OCI-LY1 (cell line): ENCODE data around the gene ZNF664.

Source experiments
- H2AFZ ChIP-seq: fragments of 200-600 bp; sonication (generic), shearing (Covaris generic); 2 replicates; pipeline ENCODE4 v1.6.0; 2014; ENCODE audit warnings: antibody characterized with exemption, mild to moderate bottlenecking, low read length
- H3F3A ChIP-seq: fragments of 200-600 bp; sonication (generic), shearing (Covaris generic); 2 replicates; pipeline ENCODE4 v1.6.0; 2014; ENCODE audit warnings: mild to moderate bottlenecking, antibody characterized with exemption, low read length, moderate library complexity; ENCODE audit not compliant: insufficient read depth
- H3K27ac ChIP-seq: fragments of 200-600 bp; sonication (generic); 2 replicates; pipeline ENCODE4 v1.5.1; 2014; ENCODE audit warnings: low read length, mixed run types, mild to moderate bottlenecking, low read depth; ENCODE audit not compliant: poor library complexity, severe bottlenecking
- H3K27me3 ChIP-seq: fragments of 200-600 bp; sonication (generic); 2 replicates; pipeline ENCODE4 v1.6.0; 2014; ENCODE audit warnings: antibody characterized with exemption, mild to moderate bottlenecking, low read length, moderate library complexity; ENCODE audit not compliant: insufficient read depth
- H3K36me3 ChIP-seq: fragments of 200-600 bp; sonication (generic); 2 replicates; pipeline ENCODE4 v1.6.1; 2014; ENCODE audit warnings: mild to moderate bottlenecking, antibody characterized with exemption, low read length, moderate library complexity, mixed read lengths; ENCODE audit not compliant: insufficient read depth
- H3K4me1 ChIP-seq: fragments of 200-600 bp; sonication (generic); 2 replicates; pipeline ENCODE4 v1.5.1; 2014; ENCODE audit warnings: mild to moderate bottlenecking, low read length, moderate library complexity; ENCODE audit not compliant: insufficient read depth, severe bottlenecking
- H3K4me2 ChIP-seq: fragments of 200-600 bp; sonication (generic), shearing (Covaris generic); 2 replicates; pipeline ENCODE4 v1.6.1; 2014; ENCODE audit warnings: low read length
- H3K4me3 ChIP-seq: fragments of 200-600 bp; sonication (generic); 2 replicates; pipeline ENCODE4 v1.5.1; 2014; ENCODE audit warnings: low read length, low read depth, mild to moderate bottlenecking, mixed read lengths; ENCODE audit not compliant: poor library complexity, severe bottlenecking
- H3K79me2 ChIP-seq: fragments of 200-600 bp; shearing (Covaris generic); 2 replicates; pipeline ENCODE4 v1.6.1; 2016; ENCODE audit warnings: mixed run types, low read length, mixed read lengths; ENCODE audit not compliant: insufficient read depth
- H3K9ac ChIP-seq: fragments of 200-600 bp; sonication (generic), shearing (Covaris generic); 2 replicates; pipeline ENCODE4 v1.6.1; 2014; ENCODE audit warnings: mild to moderate bottlenecking, low read length, mixed read lengths
- H3K9me2 ChIP-seq: fragments of 200-600 bp; sonication (generic), shearing (Covaris generic); 2 replicates; pipeline ENCODE4 v1.6.1; 2014; ENCODE audit warnings: low read depth, mild to moderate bottlenecking, low read length, mixed read lengths
- H3K9me3 ChIP-seq: fragments of 200-600 bp; shearing (Covaris generic); 2 replicates; pipeline ENCODE4 v1.6.1; 2014; ENCODE audit warnings: low read length, mixed read lengths
- H4K20me1 ChIP-seq: fragments of 200-600 bp; sonication (generic), shearing (Covaris generic); 2 replicates; pipeline ENCODE4 v1.6.0; 2016; ENCODE audit warnings: mild to moderate bottlenecking, low read length; ENCODE audit not compliant: insufficient read depth
- EZH2 ChIP-seq: fragments of 200-600 bp; sonication (generic), shearing (Covaris generic); IDR thresholded peaks from 2 replicates; pipeline ENCODE4 v1.8.0; 2017; ENCODE audit warnings: borderline replicate concordance, mixed run types, mild to moderate bottlenecking, antibody characterized with exemption, low read length, moderate library complexity, mixed read lengths
- TF ChIP-seq, protein P1 (sequence below): fragments of 200-600 bp; sonication (generic), shearing (Covaris generic); IDR thresholded peaks from 2 replicates; pipeline ENCODE4 v1.5.1; 2017; ENCODE audit warnings: mild to moderate bottlenecking, antibody characterized with exemption, low read length, moderate library complexity, mixed read lengths

ZNF664 gene

DNA sequence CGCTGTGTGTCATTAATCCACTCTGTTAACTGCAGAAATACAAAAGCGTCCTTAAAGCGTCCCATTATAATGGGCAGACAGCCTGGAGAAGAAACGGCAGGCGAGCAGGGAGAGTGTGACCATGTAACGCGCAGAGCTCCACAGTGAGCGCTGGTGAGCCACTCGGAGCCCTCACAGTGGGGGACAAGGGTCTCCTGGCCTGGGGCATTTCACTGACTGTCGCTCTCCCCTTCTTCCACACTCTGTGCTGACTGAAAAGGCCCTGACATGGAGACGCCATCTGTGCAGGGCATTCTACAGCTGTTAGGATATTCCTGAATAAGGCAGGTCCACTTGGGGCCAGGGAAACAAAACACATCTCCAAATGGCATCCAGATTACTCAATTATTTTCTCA, 24.6 kb upstream of the ZNF664 start:
- no peaks in the 10 kb centered on the region for H3K4me1 ChIP-seq
- no peaks in the 10 kb centered on the region for H3K79me2 ChIP-seq
- H3K27me3 ChIP-seq, result no peaks in the 10 kb centered on the region
- no peaks in the 10 kb centered on the region for H3F3A ChIP-seq
- no peak overlapping the region for H3K9ac ChIP-seq
- no peaks in the 10 kb centered on the region for H4K20me1 ChIP-seq
- H3K36me3 ChIP-seq, result no peaks in the 10 kb centered on the region
- H3K4me2 ChIP-seq, result no peak overlapping the region
- no peaks in the 10 kb centered on the region for H3K9me3 ChIP-seq
- H3K4me3 ChIP-seq, result no peak overlapping the region
- TF ChIP-seq EZH2, result no peak
- TF ChIP-seq, protein P1, sequence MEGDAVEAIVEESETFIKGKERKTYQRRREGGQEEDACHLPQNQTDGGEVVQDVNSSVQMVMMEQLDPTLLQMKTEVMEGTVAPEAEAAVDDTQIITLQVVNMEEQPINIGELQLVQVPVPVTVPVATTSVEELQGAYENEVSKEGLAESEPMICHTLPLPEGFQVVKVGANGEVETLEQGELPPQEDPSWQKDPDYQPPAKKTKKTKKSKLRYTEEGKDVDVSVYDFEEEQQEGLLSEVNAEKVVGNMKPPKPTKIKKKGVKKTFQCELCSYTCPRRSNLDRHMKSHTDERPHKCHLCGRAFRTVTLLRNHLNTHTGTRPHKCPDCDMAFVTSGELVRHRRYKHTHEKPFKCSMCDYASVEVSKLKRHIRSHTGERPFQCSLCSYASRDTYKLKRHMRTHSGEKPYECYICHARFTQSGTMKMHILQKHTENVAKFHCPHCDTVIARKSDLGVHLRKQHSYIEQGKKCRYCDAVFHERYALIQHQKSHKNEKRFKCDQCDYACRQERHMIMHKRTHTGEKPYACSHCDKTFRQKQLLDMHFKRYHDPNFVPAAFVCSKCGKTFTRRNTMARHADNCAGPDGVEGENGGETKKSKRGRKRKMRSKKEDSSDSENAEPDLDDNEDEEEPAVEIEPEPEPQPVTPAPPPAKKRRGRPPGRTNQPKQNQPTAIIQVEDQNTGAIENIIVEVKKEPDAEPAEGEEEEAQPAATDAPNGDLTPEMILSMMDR, result no peak
- no peak overlapping the region for H3K27ac ChIP-seq
- H3K9me2 ChIP-seq, result no peaks in the 10 kb centered on the region
- H2AFZ ChIP-seq, result no peak overlapping the region

DNA sequence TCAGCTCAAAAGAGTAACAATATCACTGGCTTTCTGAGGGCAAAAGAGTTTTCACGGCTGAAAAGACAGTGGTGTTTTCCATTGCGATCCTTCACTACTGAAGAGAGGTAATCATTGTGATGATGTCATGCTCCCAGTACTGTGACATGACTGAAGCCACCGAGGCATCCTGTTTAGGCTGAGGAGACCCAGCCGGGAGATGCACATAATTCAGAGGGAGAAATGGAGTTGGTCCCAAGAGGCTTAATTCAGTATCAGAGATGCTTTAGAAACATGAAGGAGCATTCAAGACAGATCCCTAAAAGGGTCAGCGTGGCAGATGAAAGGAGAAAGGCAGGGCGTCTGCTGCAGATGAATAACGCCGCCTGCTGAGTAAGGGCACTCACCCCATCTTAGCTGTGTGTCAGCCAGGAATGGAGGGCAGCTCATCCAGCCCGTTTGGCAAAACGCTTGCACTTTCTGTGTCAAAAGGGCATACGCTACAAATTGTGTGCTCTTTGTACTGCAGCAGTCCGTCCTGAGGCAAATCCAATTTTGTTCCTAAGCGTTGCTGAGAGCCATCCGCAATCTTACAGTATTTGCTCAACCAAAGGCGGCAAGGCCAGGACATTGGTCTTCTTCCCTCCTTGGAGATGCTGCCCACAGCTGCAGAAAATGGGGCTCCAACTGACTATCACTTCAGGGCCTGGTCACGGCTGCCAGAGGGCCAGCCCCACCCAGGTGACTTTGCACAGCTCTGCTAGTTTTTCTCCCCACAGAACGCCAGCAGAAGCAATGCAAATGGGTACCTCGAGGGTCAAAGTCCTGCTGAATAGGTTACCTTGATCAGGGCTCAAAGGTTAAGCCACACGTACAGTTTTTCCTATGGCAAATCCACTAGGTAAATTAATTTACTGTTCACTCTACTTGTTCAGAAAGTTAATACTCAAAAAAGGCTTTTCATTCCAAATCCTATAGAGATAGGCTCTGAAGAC, 23.9 kb upstream of the ZNF664 start:
- Histone ChIP-seq H4K20me1 (no peaks in the 10 kb centered on the region), H3K79me2 (no peaks in the 10 kb centered on the region), H3K4me1 (no peaks in the 10 kb centered on the region), H3K9me3 (no peaks in the 10 kb centered on the region), H3F3A (no peaks in the 10 kb centered on the region), H3K4me3 (no peak overlapping the region), H3K36me3 (no peaks in the 10 kb centered on the region), H2AFZ (no peak overlapping the region), H3K4me2 (no peak overlapping the region), H3K9me2 (no peaks in the 10 kb centered on the region), H3K27ac (no peak overlapping the region), H3K9ac (no peak overlapping the region), H3K27me3 (no peaks in the 10 kb centered on the region)
- TF ChIP-seq EZH2, result no peak
- TF ChIP-seq, protein P1, result no peak

DNA sequence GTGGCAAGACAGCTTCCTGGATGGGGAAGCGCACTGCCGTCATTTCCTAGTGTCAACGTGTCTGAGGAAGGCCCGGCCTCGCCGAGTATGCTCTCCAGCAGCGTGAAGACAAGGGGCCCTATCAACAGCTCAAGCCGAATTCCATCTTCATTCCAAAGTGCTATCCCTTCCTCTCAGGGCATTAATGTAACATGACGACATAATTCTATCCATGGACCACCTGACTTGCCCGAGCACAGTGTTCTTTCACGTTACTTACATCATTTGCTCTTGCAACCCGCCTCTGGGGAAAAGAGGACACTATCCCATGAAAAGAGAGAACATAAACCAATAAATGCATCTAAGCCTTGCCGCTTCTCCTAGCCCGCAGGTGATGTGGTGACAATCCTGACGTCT, 23.2 kb upstream of the ZNF664 start:
- no peaks in the 10 kb centered on the region for H3K36me3 ChIP-seq
- no peak for TF ChIP-seq EZH2
- TF ChIP-seq, protein P1, result no peak
- H3K27me3 ChIP-seq, result no peaks in the 10 kb centered on the region
- no peak overlapping the region for H3K4me2 ChIP-seq
- H3K9me2 ChIP-seq, result no peaks in the 10 kb centered on the region
- no peaks in the 10 kb centered on the region for H3K4me1 ChIP-seq
- H3K9me3 ChIP-seq, result no peaks in the 10 kb centered on the region
- H3K27ac ChIP-seq, result no peak overlapping the region
- no peaks in the 10 kb centered on the region for H3F3A ChIP-seq
- H2AFZ ChIP-seq, result no peak overlapping the region
- no peak overlapping the region for H3K4me3 ChIP-seq
- H3K79me2 ChIP-seq, result no peaks in the 10 kb centered on the region
- H4K20me1 ChIP-seq, result no peaks in the 10 kb centered on the region
- H3K9ac ChIP-seq, result no peak overlapping the region
